Epidermal melanocyte (primary cell): Measurements from ENCODE around the gene OAF.
"Not testable (repeated sequence)": the region's sequence is repeated elsewhere in the genome, so short reads cannot be mapped to it uniquely, and the experiment has no call there.

Source experiments
- DNase-seq: peaks from one replicate; pipeline ENCODE4 v3.0.0; 2011; ENCODE audit warnings: low spot score; ENCODE audit not compliant: insufficient read length

Gene OAF

DNA sequence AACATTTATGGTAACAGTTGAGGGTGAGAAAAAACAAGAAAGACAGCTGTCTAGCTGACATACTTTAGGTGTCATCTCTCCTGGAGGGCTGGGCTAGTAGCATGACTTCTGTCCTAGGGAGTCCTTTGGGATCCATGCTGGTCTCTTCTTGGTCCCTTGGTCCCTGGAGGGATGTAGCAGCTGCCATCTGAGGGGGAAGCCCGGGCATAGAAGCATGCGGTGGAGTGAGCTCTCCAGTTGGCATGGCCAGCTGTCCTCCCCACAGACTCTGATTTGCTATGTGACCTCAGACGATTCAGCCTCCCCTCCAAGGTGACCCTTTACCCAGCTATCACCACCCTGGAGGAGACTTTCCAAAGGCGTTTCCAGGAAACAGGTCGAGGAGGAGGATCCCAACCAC lies 57.9 kb downstream of the OAF start:
- no peak for DNase-seq

DNA sequence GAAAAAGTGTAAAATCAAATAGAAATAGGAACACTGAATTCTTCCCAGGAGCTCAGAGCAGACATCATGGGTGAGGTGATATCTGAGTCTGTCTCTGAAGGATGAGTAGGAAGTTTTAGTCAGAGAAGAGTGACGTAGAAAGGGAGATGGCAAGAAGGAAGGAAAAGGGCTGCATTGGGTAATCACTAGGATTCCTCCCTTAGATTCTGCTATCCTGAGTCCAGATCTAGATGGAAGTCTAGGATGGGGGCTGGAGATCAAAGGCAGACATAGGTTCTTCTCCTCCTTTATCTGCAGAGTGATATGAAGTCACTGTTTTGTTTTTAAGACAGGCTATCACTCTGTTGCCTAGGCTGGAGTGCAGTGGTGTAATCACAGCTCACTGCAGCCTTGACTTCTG lies 59.6 kb downstream of the OAF start:
- DNase-seq: no peak

DNA sequence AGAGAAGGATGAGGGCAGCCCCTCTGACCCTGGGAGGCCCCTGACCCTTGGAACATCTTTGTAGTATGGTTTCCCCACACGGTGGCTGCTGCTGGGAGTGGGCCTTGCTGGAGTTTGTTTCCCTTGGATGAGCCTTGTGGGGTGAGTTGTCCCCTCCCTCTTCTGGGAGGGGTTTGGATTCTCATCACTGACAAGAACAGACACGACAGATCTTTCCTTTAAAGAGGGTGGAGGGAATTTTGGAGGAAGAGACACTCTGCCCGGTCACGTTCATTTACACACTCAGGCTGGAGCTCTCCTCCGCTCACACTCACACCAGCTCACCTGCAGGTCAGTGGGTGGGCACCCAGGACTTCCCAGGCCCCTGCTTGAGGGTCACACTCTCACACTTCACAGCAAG lies 60.8 kb downstream of the OAF start:
- no peak for DNase-seq

DNA sequence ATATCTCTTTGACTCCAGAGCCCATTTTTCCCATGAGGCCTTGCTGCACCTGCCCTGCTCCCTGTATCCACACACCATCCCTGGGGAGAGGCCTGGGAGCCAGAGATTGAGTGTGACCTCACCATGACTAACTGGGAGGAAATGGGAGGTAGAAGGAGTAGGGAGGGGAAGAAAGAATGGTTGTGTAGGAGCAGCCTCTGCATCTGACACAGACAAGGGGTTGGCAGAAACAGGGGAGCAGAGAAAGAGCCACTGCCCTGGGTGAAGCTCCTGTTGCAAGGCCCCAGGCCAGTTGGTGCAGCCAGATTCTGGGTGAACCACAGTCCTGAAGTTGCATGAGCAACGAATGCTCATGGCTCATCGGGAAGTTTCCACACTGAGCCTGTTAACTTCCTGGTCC lies 61.5 kb downstream of the OAF start:
- DNase-seq: no peak

DNA sequence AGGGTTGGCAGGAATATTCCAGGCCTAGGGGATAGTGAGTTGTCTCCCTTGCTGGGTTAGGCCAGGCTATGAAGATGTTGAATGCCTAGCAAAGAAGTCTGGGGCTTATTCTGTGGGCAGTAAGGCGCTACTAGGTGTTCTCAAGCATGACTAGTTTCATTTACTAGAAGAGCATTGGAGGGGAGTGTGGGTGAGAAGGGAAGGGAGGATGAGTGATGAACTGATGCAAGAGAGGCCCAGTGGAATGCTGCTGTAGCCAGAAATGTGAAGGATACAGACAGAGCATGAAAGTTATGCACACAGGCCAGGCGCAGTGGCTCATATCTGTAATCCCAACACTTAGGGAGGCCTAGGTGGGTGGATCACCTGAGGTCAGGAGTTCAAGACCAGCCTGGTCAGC lies 62.6 kb downstream of the OAF start:
- no peak for DNase-seq

DNA sequence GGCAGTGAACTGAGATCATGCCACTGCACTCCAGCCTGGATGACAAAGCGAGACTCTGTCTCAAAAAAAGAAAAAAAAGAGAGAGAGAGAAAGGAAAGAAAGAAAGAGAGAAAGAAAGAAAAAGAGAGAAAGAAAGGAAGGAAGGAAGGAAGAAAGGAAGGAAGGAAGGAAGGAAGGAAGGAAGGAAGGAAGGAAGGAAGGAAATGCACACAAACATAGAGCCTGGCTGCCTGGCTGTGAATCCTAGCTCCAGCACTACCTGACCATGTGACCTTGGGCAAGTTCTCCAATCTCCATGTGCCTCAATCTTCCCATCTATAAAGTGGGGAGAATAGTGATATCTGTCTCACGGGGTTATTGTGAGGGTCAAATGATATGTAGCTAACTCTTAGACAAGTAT lies 63.1 kb downstream of the OAF start:
- DNase-seq: not testable (repeated sequence)

DNA sequence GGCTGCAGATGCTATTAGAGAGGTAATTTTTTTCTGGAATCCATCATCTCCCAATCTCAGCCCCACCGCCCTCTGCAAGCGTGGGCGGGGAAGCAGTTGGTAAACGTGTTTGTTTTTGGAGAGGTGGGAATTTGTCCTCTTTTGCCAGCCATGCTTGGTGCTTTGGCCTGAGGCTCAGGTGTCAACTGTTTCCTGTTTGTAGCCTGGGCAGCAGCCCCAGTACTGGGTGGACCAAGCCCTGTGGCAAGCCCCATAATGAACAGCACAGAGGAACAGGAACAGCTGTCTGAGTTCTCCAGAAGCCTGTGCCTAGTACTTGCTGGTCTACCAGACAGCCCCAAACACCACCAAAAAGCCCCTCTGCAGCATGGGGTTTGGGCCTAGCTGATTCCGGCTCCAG lies 68.7 kb downstream of the OAF start:
- DNase-seq: no peak
